Trophoblast cell (in vitro differentiated cells and primary cell): Measurements from ENCODE around the gene MNX1.

Source experiments
- DNase-seq, 2 donors: peaks; one replicate each; pipeline ENCODE4 v3.0.0-alpha.2; 2016
- H2AFZ ChIP-seq: 2 replicates; pipeline ENCODE4 v1.6.1; 2013; ENCODE audit warnings: low read length, moderate library complexity, mild to moderate bottlenecking; ENCODE audit not compliant: insufficient read depth, poor library complexity
- H2AK5ac ChIP-seq: 2 replicates; pipeline ENCODE4 v1.6.1; 2013; ENCODE audit warnings: mild to moderate bottlenecking, low read length
- H2BK120ac ChIP-seq: 2 replicates; pipeline ENCODE4 v1.6.1; 2013; ENCODE audit warnings: low read length, mild to moderate bottlenecking, moderate library complexity; ENCODE audit not compliant: insufficient read depth, poor library complexity
- H2BK12ac ChIP-seq: 2 replicates; pipeline ENCODE4 v1.6.1; 2013; ENCODE audit warnings: mild to moderate bottlenecking, low read length, moderate library complexity
- H2BK5ac ChIP-seq: 2 replicates; pipeline ENCODE4 v1.6.1; 2013; ENCODE audit warnings: low read length, low read depth, moderate library complexity, mild to moderate bottlenecking; ENCODE audit not compliant: poor library complexity
- H3K14ac ChIP-seq: 2 replicates; pipeline ENCODE4 v1.6.1; 2013; ENCODE audit warnings: mild to moderate bottlenecking, low read length
- H3K18ac ChIP-seq: 2 replicates; pipeline ENCODE4 v1.6.1; 2013; ENCODE audit warnings: mild to moderate bottlenecking, low read length
- H3K23ac ChIP-seq: 2 replicates; pipeline ENCODE4 v1.6.1; 2013; ENCODE audit warnings: low read length
- H3K27ac ChIP-seq: 2 replicates; pipeline ENCODE4 v1.5.1; 2013; ENCODE audit warnings: low read depth, mild to moderate bottlenecking, inconsistent platforms, low read length, moderate library complexity
- H3K27me3 ChIP-seq: 2 replicates; pipeline ENCODE4 v1.6.1; 2013; ENCODE audit warnings: inconsistent platforms, mild to moderate bottlenecking, low read length, moderate library complexity; ENCODE audit not compliant: insufficient read depth
- H3K36me3 ChIP-seq, 2 experiments: 1 replicate in 1 of 2; 2 replicates in 1 of 2; pipeline ENCODE4 v1.6.1; 2013; ENCODE audit warnings: low read length in 2 of 2, mild to moderate bottlenecking in 2 of 2, moderate library complexity in 1 of 2; ENCODE audit not compliant: insufficient read depth in 2 of 2, control insufficient read depth in 1 of 2
- H3K4ac ChIP-seq: 2 replicates; pipeline ENCODE4 v1.6.1; 2013; ENCODE audit warnings: low read depth, mild to moderate bottlenecking, low read length, moderate library complexity
- H3K4me1 ChIP-seq, 2 experiments: 1 replicate in 1 of 2; 2 replicates in 1 of 2; pipeline ENCODE4 v1.6.1; 2013; ENCODE audit warnings: low read length in 2 of 2, mild to moderate bottlenecking in 2 of 2, moderate library complexity in 1 of 2; ENCODE audit not compliant: insufficient read depth in 2 of 2, control insufficient read depth in 1 of 2
- H3K4me2 ChIP-seq: 2 replicates; pipeline ENCODE4 v1.6.1; 2013; ENCODE audit warnings: inconsistent platforms, mild to moderate bottlenecking, low read length, moderate library complexity
- H3K4me3 ChIP-seq: 2 replicates; pipeline ENCODE4 v1.5.1; 2013; ENCODE audit warnings: mild to moderate bottlenecking, low read depth, low read length, inconsistent platforms
- H3K79me1 ChIP-seq: one replicate; pipeline ENCODE4 v1.6.1; 2013; ENCODE audit warnings: low read length
- H3K79me2 ChIP-seq: 2 replicates; pipeline ENCODE4 v1.6.1; 2013; ENCODE audit warnings: low read length, mild to moderate bottlenecking; ENCODE audit not compliant: control insufficient read depth, insufficient read depth, poor library complexity
- H3K9ac ChIP-seq: 2 replicates; pipeline ENCODE4 v1.6.1; 2013; ENCODE audit warnings: mild to moderate bottlenecking, low read length
- H3K9me3 ChIP-seq: 2 replicates; pipeline ENCODE4 v1.6.1; 2013; ENCODE audit warnings: low read depth, mild to moderate bottlenecking, control low read depth, inconsistent platforms, low read length; ENCODE audit not compliant: insufficient read depth
- H4K12ac ChIP-seq: 2 replicates; pipeline ENCODE4 v1.6.1; 2013; ENCODE audit warnings: low read depth, mild to moderate bottlenecking, low read length, moderate library complexity
- H4K8ac ChIP-seq: 2 replicates; pipeline ENCODE4 v1.6.1; 2013; ENCODE audit warnings: low read depth, mild to moderate bottlenecking, low read length, moderate library complexity
- H4K91ac ChIP-seq: one replicate; pipeline ENCODE4 v1.6.1; 2013; ENCODE audit warnings: low read depth, mild to moderate bottlenecking, low read length, moderate library complexity
- WGBS: extraction: QIAGEN DNeasy Blood & Tissue Kit; methylation state at CpG from one replicate; pipeline ENCODE4 v1.1.7; 2013; ENCODE audit warnings: missing lambda C conversion rate; ENCODE audit not compliant: insufficient read length, insufficient coverage; ENCODE audit errors: extremely low coverage; 5-methylcytosine and 5-hydroxymethylcytosine counted together

The MNX1 gene

DNA sequence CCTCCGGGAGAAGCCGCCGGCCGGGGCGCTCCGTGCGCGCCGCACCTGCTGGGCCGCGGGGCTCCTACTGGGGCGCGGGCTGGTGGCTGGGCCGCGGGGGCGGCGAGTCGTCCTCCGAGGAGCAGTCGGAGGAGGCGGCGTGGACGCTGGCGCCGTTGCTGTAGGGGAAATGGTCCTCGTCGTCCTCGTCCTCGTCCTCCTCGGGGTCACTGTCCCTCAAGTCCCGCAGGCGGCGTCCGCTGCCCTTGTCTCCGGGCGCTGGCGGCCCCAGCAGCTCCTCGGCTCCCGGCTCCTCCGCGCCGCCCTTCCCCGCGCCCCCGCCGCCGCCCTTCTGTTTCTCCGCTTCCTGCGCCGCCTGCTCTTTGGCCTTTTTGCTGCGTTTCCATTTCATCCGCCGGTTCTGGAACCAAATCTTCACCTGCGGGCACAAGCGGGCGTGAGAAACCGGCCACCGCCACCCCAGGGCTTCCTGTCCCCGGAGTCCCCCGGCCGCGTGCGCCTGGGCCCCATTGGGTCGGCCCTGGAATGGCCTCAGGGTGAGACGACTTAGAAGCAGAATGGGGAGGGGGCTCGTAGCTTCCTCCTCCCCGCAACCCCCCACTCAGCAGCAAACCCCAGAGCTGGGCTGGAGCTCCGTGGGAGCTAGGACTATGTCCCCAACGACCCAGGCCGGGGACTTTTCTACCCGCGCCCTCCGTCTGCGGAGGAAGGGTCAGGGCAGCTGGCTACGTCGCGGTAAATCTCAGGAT lies 4.8 kb downstream of the MNX1 start:
- Histone ChIP-seq H4K91ac (no peak overlapping the region), H4K12ac (no peak overlapping the region), H2BK5ac (no peak overlapping the region), H3K9me3 (peaks cover 10% of the 10 kb centered on the region), H3K79me2 (no peaks in the 10 kb centered on the region), H2AFZ (no peak overlapping the region), H3K4me1 (peaks cover 0 to 3% of the 10 kb centered on the region in 2 experiments), H2BK12ac (no peak overlapping the region), H3K14ac (no peak overlapping the region), H3K27ac (no peak overlapping the region), H2BK120ac (no peak overlapping the region), H3K4me2 (no peak overlapping the region), H3K36me3 (no peaks in the 10 kb centered on the region), H2AK5ac (no peak overlapping the region), H4K8ac (no peak overlapping the region), H3K4ac (no peak overlapping the region), H3K18ac (no peak overlapping the region), H3K23ac (no peak overlapping the region), H3K9ac (no peak overlapping the region), H3K27me3 (peaks cover 96% of the 10 kb centered on the region), H3K4me3 (no peak overlapping the region), H3K79me1 (no peaks in the 10 kb centered on the region)
- DNase-seq = no peak
- no CpG with 5 or more reads among the region's 77 CpGs for WGBS

DNA sequence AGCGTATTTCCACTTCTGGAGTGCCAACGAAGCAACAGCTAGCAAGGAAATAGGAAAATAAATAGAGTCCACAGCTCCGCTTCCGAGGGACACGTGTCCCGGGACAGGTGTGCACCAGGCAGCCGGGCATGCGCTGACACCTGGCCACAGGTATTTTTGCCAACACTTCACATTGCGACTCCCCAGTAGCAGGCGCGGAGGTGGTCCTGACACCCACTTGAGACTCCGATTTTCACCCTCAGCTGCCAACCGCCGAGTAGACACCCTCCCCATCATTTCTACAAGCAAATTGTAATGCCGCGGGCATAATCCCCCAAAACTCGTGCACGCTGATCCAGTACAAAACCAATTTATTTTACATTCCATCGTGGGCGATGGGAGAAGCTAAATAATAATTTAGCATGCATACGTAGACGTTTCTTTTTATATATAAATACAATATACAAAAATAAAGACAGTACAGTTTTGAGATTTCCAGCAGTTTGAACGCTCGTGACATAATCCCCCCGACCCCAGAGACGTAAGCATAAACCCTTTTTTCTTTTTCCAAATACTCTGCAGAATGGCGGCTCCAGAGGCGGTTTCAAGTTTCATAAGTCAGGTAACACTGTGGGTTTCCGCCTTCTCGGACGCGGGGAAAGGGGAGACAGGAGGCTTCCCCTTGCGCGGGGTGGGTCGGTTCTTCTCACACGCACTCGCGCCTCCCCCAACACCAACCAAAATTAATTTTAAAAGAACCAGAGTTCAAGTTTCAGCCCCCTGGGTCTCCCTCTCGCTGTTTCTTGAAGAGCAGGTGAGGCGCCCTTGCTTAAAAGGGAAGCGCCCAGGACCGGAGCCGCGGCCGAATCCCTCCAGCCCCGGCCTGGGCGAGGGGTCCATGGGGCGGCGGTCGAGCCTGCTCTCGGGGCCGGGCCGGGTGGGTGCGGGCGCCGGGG lies 5.7 kb downstream of the MNX1 start:
- Histone ChIP-seq H3K14ac (no peak overlapping the region), H3K4me2 (no peak overlapping the region), H3K18ac (no peak overlapping the region), H3K23ac (no peak overlapping the region), H3K79me1 (no peaks in the 10 kb centered on the region), H4K91ac (no peak overlapping the region), H2BK12ac (no peak overlapping the region), H3K4me1 (peaks cover 0 to 3% of the 10 kb centered on the region in 2 experiments), H2BK5ac (no peak overlapping the region), H3K9ac (no peak overlapping the region), H4K8ac (no peak overlapping the region), H3K9me3 (peaks cover 8% of the 10 kb centered on the region), H4K12ac (no peak overlapping the region), H3K27ac (no peak overlapping the region), H2BK120ac (no peak overlapping the region), H3K4me3 (no peak overlapping the region), H3K4ac (no peak overlapping the region), H3K79me2 (no peaks in the 10 kb centered on the region), H2AK5ac (no peak overlapping the region), H3K27me3 (peaks cover 94% of the 10 kb centered on the region), H2AFZ (no peak overlapping the region), H3K36me3 (no peaks in the 10 kb centered on the region)
- no CpG with 5 or more reads among the region's 56 CpGs for WGBS
- no peak for DNase-seq

DNA sequence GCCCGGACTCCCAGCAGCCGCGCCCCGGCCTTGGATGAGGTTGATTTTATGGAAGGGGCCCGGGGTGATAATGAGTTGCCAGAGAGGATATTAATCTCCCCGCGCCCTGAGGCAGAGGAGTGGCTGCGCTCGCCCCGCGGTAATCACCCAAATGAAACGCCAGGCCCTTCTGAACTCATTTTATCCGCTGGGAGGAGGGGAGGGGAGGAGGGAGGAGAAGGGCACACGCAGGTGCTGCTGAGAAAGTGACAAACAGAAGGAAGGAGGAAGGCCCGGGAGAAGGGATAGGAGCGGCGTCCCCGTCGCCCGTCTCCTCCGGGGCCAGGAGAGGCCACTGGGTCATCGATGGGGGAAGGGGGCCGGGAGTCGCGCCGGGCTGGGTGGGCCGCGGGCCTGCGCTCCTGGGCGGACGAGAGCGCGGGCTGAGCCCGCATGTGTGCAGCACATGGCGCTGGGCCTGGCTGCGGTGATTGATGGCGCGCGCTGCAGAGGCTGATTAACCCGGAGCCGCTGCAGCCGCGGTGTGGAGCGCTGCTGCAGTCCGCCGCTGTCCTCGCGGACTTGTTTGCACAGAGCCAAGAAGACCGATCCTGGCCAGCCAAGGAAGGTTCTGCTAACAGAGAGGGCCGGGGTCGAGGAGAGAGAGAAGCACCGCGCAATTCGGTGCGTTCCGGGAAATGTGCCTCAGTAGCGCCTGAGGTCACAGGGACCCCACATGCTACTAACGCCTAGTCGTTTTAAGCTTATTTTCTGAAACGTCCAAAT lies 6.5 kb downstream of the MNX1 start:
- Histone ChIP-seq H2BK12ac (no peak overlapping the region), H2BK5ac (no peak overlapping the region), H3K4me1 (no peaks in the 10 kb centered on the region), H2BK120ac (no peak overlapping the region), H3K4me2 (peak overlapping the region; percentile 22), H2AFZ (no peak overlapping the region), H4K12ac (no peak overlapping the region), H4K91ac (no peak overlapping the region), H3K79me1 (no peaks in the 10 kb centered on the region), H3K27me3 (peaks cover 94% of the 10 kb centered on the region), H3K4me3 (no peak overlapping the region), H3K14ac (no peak overlapping the region), H3K23ac (no peak overlapping the region), H3K27ac (no peak overlapping the region), H3K9ac (no peak overlapping the region), H4K8ac (no peak overlapping the region), H2AK5ac (no peak overlapping the region), H3K36me3 (no peaks in the 10 kb centered on the region), H3K18ac (no peak overlapping the region), H3K9me3 (peaks cover 8% of the 10 kb centered on the region), H3K4ac (no peak overlapping the region), H3K79me2 (no peaks in the 10 kb centered on the region)
- DNase-seq = no peak
- no CpG with 5 or more reads among the region's 60 CpGs for WGBS

DNA sequence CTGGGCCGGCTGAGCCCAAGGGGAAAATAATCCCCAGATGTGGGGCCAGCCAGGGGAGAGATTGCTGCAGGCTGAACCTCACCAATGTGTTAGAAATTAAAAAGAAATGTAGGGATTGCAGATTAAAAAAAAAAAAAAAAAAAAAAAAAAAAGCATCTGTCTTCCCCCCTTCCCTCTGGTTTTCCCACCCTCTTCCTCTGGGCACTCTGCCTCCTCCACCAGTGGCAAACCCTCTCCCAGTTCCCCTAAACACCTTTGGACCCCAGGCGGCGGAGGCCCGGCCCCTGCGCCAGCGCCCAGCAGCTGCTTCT lies 7.1 kb downstream of the MNX1 start:
- no peak overlapping the region for H3K4me3 ChIP-seq
- H3K27ac ChIP-seq = no peak overlapping the region
- no peak overlapping the region for H3K23ac ChIP-seq
- H3K9me3 ChIP-seq = peaks cover 8% of the 10 kb centered on the region
- no peak overlapping the region for H2BK5ac ChIP-seq
- no peak overlapping the region for H3K4ac ChIP-seq
- no peak overlapping the region for H3K14ac ChIP-seq
- no peaks in the 10 kb centered on the region for H3K79me1 ChIP-seq
- H3K4me1 ChIP-seq = no peaks in the 10 kb centered on the region
- H3K9ac ChIP-seq = no peak overlapping the region
- no peak overlapping the region for H4K8ac ChIP-seq
- H2AK5ac ChIP-seq = no peak overlapping the region
- peaks cover 92% of the 10 kb centered on the region for H3K27me3 ChIP-seq
- no peak overlapping the region for H3K4me2 ChIP-seq
- DNase-seq = no peak
- no peak overlapping the region for H4K91ac ChIP-seq
- no peak overlapping the region for H3K18ac ChIP-seq
- H2BK12ac ChIP-seq = no peak overlapping the region
- no CpG with 5 or more reads among the region's 6 CpGs for WGBS
- no peak overlapping the region for H2AFZ ChIP-seq
- H3K79me2 ChIP-seq = no peaks in the 10 kb centered on the region
- H3K36me3 ChIP-seq = no peaks in the 10 kb centered on the region
- no peak overlapping the region for H4K12ac ChIP-seq
- no peak overlapping the region for H2BK120ac ChIP-seq
